Activated CD8-positive, alpha-beta T cell treated with anti-CD3 and anti-CD28 coated beads for 36 hours (primary cell): Measurements from ENCODE around the gene CCDC30. TPM values are rescaled to one million over a fixed set of nuclear protein-coding genes. Genes with fewer than 3 reads are reported as not detected.

ENCODE experiments used
- ATAC-seq: fragments of 200-7000 bp; cut with Tn5 transposase; one replicate; pipeline ENCODE4 v1.10.0; 2021; ENCODE audit warnings: mild to moderate bottlenecking, moderate library complexity
- CTCF ChIA-PET: fragments of 350-600 bp; sonication (Branson Sonifier 250); formaldehyde crosslinking; loops from one replicate; lab custom pipeline; 2021; ENCODE audit warnings: antibody characterized with exemption; lab: Charles Lee
- POLR2A ChIA-PET: fragments of 350-600 bp; sonication (Branson Sonifier 250); formaldehyde crosslinking; loops from one replicate; lab custom pipeline; 2021; ENCODE audit warnings: antibody characterized with exemption; lab: Charles Lee
- DNase-seq: peaks from one replicate; pipeline ENCODE4 v3.0.0-alpha.2; 2020
- H3K27ac Mint-ChIP-seq: one replicate; pipeline ENCODE4 v1.8.0; 2021; ENCODE audit warnings: mild to moderate bottlenecking, mixed read lengths
- H3K27me3 Mint-ChIP-seq: one replicate; pipeline ENCODE4 v1.8.0; 2021; ENCODE audit warnings: mixed read lengths
- H3K36me3 Mint-ChIP-seq: one replicate; pipeline ENCODE4 v1.8.0; 2021; ENCODE audit warnings: low read depth, mixed read lengths
- H3K4me1 Mint-ChIP-seq: one replicate; pipeline ENCODE4 v1.8.0; 2021; ENCODE audit warnings: low read depth, mixed read lengths
- H3K4me3 Mint-ChIP-seq: one replicate; pipeline ENCODE4 v1.8.0; 2021; ENCODE audit warnings: mild to moderate bottlenecking, moderate library complexity, mixed read lengths
- H3K9me3 Mint-ChIP-seq: one replicate; pipeline ENCODE4 v1.8.0; 2021; ENCODE audit warnings: mixed read lengths
- intact Hi-C: fragments of 100-400 bp; cut with micrococcal nuclease; formaldehyde crosslinking; loops from one replicate; pipeline ENCODE4 v1.10.0; 2022
- total RNA-seq, 2 experiments: library from RNA; stranded (reverse); gene quantifications; one replicate each; pipeline ENCODE4 v1.2.3, GENCODE V29; 2021
- TF ChIP-seq, protein P1 (sequence below): fragments of 200-600 bp; IDR thresholded peaks from one replicate; pipeline ENCODE4 v1.8.0; 2022; ENCODE audit warnings: antibody characterized with exemption, mild to moderate bottlenecking

Gene CCDC30
- total RNA-seq, result 1 to 10 TPM in 1 of 2 experiments, under 1 TPM in 1; 0.60 to 3.0 TPM

DNA sequence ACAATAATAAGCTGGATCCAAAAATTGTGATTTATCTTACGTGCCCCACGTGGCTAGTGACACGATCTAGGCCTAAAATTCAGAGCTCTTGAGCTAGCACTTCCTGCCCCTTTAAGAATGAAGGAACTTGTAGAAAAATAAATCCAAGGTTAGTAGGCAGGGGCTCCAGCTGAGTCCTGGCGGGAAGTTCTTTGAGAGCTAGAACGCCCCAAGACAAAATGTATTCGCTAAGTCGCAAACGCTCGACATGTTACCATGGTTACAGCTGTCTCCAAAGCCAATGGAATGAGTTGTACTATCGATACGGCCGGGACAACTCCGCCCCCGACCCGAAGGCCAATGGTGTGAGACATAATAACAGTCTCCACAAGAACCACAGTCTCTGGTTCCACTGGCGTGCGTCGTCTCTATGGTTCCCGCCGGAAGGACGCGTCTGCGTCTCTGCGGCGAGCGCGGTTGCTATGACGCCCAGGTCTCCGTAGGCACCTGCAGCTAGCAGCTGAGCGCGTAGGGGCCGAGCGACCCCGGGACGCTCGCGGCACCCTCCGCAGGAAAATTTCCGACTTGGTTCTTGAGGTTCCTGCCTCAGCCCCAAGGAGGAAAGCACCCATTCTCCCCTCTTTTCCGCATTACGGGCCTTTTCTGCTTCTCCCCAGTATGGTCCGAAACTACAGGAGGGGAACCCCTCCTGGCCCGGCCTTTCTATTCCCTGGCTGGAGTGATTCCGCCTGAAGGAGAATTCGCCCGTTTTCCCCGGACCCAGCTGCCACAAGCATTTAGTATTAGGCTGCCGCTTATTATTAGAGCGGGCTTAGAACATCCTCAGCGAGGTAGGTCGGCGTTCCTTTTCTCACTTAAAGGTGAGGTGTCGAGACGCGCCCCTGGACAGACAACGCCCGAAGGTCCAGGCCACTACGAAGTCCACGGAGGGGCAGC, at the start of gene CCDC30:
Gene CCDC30, plus strand, starts transcription at position 459 of the 936 bp plus-strand sequence. CDS start 17,266 bp downstream, outside the sequence.
- TF ChIP-seq, protein P1, sequence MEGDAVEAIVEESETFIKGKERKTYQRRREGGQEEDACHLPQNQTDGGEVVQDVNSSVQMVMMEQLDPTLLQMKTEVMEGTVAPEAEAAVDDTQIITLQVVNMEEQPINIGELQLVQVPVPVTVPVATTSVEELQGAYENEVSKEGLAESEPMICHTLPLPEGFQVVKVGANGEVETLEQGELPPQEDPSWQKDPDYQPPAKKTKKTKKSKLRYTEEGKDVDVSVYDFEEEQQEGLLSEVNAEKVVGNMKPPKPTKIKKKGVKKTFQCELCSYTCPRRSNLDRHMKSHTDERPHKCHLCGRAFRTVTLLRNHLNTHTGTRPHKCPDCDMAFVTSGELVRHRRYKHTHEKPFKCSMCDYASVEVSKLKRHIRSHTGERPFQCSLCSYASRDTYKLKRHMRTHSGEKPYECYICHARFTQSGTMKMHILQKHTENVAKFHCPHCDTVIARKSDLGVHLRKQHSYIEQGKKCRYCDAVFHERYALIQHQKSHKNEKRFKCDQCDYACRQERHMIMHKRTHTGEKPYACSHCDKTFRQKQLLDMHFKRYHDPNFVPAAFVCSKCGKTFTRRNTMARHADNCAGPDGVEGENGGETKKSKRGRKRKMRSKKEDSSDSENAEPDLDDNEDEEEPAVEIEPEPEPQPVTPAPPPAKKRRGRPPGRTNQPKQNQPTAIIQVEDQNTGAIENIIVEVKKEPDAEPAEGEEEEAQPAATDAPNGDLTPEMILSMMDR, result no peak
- ChIA-PET CTCF (interaction anchor here (0.7 to 1.4 kb wide), 3 partner anchors 119 to 290 kb away, joined by 3 to 4 read pairs (median 4); no protein-coding TSS in a partner anchor), POLR2A (interaction anchor here (0.7 to 2.8 kb wide), 3 partner anchors 11 to 220 kb away, joined by 3 to 12 read pairs (median 4); partner anchors contain the start of gene YBX1)
- Mint-ChIP-seq H3K9me3 (no peaks in the 10 kb centered on the region), H3K4me1 (peaks cover 32% of the 10 kb centered on the region), H3K27me3 (no peaks in the 10 kb centered on the region), H3K27ac (peak within 1 kb of the TSS; percentile 78), H3K4me3 (peak within 1 kb of the TSS; percentile 78), H3K36me3 (peaks cover 22% of the 10 kb centered on the region)
- peak; percentile 100 for ATAC-seq
- intact Hi-C loops, result no loop called here
- peak; percentile 98 for DNase-seq

DNA sequence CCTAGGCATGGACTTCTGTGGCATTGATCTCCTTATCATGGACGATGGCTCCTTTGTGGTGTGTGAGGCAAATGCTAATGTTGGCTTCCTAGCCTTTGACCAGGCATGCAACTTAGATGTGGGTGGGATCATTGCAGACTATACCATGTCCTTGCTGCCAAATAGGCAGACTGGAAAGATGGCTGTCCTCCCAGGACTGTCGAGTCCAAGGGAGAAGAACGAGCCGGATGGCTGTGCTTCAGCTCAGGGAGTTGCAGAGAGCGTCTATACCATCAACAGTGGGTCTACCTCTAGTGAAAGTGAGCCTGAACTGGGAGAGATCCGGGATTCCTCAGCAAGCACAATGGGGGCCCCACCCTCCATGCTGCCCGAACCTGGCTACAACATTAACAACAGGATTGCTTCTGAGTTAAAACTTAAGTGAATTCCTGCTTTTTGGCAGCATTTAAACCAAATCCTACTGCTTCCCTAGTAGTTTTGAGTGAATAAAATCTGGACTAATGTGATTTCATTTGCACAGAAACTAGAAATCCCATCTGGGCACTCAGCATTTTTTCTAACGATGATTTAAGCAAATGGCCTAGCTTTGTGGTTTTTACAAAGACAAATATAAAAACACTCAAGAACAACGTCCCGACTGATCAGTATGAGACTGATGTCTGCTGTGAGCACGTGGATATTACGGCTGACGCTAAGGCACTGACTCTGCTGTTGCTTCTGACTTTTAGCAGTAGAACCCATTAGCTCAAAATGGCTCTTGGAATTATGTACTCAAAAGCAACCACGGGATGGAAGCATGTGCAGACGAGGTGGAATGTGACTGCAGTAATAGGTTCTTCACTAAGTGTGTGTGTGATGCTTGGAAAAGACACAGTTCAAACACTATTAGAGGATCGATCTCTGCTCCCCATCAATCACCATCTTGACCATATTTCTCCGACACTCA, 48.3 kb upstream of the CCDC30 start:
- no peaks in the 10 kb centered on the region for H3K36me3 Mint-ChIP-seq
- POLR2A ChIA-PET, result no interaction called here
- CTCF ChIA-PET, result no interaction called here
- no peak overlapping the region for H3K27ac Mint-ChIP-seq
- H3K27me3 Mint-ChIP-seq, result peaks cover 6% of the 10 kb centered on the region
- no peak overlapping the region for H3K4me3 Mint-ChIP-seq
- intact Hi-C loops, result no loop called here
- no peaks in the 10 kb centered on the region for H3K4me1 Mint-ChIP-seq
- TF ChIP-seq, protein P1, result no peak
- no peak for ATAC-seq
- H3K9me3 Mint-ChIP-seq, result no peaks in the 10 kb centered on the region
- DNase-seq, result no peak

DNA sequence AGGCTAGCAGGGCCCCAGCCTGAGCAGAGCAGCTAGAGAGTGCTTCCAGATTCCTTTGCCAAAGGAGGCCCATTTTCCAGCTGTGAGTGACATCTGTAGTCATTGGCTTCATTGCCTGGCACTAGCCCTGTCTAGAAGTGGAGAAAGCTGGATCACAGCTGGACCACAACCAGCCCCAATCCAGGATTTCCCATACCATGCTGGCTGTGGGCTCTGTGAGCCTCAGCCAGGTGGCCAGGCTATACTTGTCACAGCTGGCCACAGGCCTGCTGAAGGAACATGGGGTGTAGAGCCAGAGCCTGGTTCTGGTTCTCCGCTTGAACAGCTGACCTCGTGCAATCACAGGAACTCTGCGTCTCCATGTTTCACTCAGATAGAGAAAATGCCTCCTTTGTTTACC, 45.9 kb upstream of the CCDC30 start:
- Mint-ChIP-seq H3K27me3 (peaks cover 6% of the 10 kb centered on the region), H3K4me3 (no peak overlapping the region), H3K4me1 (no peaks in the 10 kb centered on the region), H3K36me3 (no peaks in the 10 kb centered on the region), H3K9me3 (no peaks in the 10 kb centered on the region), H3K27ac (no peak overlapping the region)
- TF ChIP-seq, protein P1, result no peak
- ATAC-seq (no peak), DNase-seq (no peak)
- intact Hi-C loops, result no loop called here
- ChIA-PET CTCF (interaction anchor here (1.4 to 1.5 kb wide), 2 partner anchors 16 to 24 kb away, joined by 3 to 4 read pairs; no protein-coding TSS in a partner anchor), POLR2A (interaction anchor here (1.4 kb wide), 1 partner anchor 9 kb away, joined by 3 read pairs; no protein-coding TSS in a partner anchor)

DNA sequence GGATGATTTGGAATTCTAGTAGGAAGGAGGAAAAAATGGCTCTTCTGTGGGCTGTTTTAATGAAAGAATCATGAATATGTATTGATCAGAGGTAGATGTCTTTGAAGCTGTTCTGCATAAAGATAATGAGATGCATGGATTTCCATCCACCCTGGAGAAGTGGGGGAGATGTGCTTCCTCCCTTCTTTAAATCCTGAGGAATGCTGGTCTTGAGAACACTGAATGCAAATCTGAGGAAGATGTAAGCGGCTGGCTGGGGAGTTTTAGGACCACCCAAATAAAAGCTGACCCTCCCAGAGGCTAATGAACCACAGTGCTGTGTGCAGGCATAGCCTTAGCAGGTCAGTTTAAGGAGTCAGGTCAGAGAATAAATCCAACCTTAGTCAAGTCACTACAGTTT, 44.6 kb upstream of the CCDC30 start:
- Mint-ChIP-seq H3K36me3 (no peaks in the 10 kb centered on the region), H3K9me3 (no peaks in the 10 kb centered on the region), H3K27me3 (peaks cover 6% of the 10 kb centered on the region), H3K4me3 (no peak overlapping the region), H3K4me1 (no peaks in the 10 kb centered on the region), H3K27ac (no peak overlapping the region)
- no peak for DNase-seq
- TF ChIP-seq, protein P1, result no peak
- ChIA-PET CTCF (no interaction called here), POLR2A (interaction anchor here (1.4 kb wide), 1 partner anchor 10 kb away, joined by 3 read pairs; no protein-coding TSS in a partner anchor)
- intact Hi-C loops, result no loop called here
- no peak for ATAC-seq
